ENCODE results near the gene IFT57.

Gene IFT57

DNA sequence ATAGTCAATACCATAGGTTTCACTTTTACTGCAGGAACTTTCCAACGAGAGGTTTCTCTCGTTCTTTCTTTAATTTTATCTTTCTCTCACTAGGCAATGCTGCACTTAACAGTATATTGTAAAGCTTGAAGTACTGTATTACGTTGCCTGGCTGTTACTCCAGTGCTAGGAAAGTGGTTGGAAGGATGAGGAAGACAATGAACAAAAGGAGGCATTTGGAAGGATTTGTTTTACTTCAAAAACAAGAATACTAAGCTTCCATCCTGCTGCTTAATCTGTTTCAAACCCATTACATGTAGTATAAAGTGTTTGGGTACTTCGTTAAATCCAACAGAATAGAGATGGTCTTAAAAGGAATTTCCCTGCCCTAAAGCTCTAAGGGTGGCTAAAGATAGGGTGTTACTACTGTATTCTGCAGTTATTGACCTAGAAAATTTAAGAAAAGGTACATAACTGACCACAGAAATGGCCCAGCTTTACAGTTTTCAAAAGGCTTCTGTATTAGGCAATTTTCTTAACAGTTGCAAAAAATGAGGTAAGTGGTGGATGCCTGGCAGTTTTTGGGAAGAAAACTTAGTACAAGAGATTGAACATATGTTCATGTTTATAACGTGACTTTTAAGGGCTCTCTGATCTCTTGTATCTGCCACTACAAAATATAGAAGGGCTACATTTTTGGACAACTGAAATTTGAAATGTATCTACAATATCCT, 785 bp upstream of the IFT57 start:
- Histone ChIP-seq H3K4me2 (ENCODE audit: low read depth, low read length, poor library complexity, severe bottlenecking) (peak overlapping the region; percentile 85), H4K20me1 (ENCODE audit: insufficient read depth, low read length, poor library complexity, severe bottlenecking) (no peaks in the 10 kb centered on the region), H3K9me3 (ENCODE audit: insufficient read depth, low read depth, low read length) (no peaks in the 10 kb centered on the region), H3F3A (ENCODE audit: low read depth) (no peaks in the 10 kb centered on the region), H3K4me1 (ENCODE audit: insufficient read depth, low read length, poor library complexity, severe bottlenecking) (peaks cover 29% of the 10 kb centered on the region), H2AFZ (ENCODE audit: low read length) (peak overlapping the region; percentile 76), H3K36me3 (ENCODE audit: insufficient read depth, low read length) (no peaks in the 10 kb centered on the region), H3K9me2 (replicated peaks; ENCODE audit: low read depth, low read length) (no peaks in the 10 kb centered on the region), H3K9ac (ENCODE audit: low read depth, low read length, poor library complexity, severe bottlenecking) (peak overlapping the region; percentile 74), H3K27me3 (ENCODE audit: insufficient read depth, low read length, poor library complexity, severe bottlenecking) (no peaks in the 10 kb centered on the region), H3K79me2 (ENCODE audit: insufficient read depth, low read length) (no peaks in the 10 kb centered on the region), H3K4me3 (ENCODE audit: low read length, poor library complexity, severe bottlenecking) (peak overlapping the region; percentile 80)
- TF ChIP-seq CTCF (conservative IDR thresholded peaks at IDR 0.05; ENCODE audit: low read length) (no peak), EZH2phosphoT487 (IDR thresholded peaks at IDR 0.05; ENCODE audit: borderline replicate concordance) (no peak)

GRCh38 chr3:108221393-108221792, 831 bp downstream of the IFT57 start:
- no peaks in the 10 kb centered on the region for H3K9me2 ChIP-seq (replicated peaks; ENCODE audit: low read depth, low read length)
- no peak for TF ChIP-seq EZH2phosphoT487 (IDR thresholded peaks at IDR 0.05; ENCODE audit: borderline replicate concordance)
- no peak for TF ChIP-seq CTCF (conservative IDR thresholded peaks at IDR 0.05; ENCODE audit: low read length)
- no peaks in the 10 kb centered on the region for H3K27me3 ChIP-seq (ENCODE audit: insufficient read depth, low read length, poor library complexity, severe bottlenecking)
- peak overlapping the region; percentile 83; the same call in 1 of the 2 replicates for H2AFZ ChIP-seq (ENCODE audit: low read length)
- H3K4me3 ChIP-seq (ENCODE audit: low read length, poor library complexity, severe bottlenecking): peak overlapping the region; percentile 80
- H3K9ac ChIP-seq (ENCODE audit: low read depth, low read length, poor library complexity, severe bottlenecking): peak overlapping the region; percentile 20
- H3K4me1 ChIP-seq (ENCODE audit: insufficient read depth, low read length, poor library complexity, severe bottlenecking): peaks cover 29% of the 10 kb centered on the region
- no peaks in the 10 kb centered on the region for H3K36me3 ChIP-seq (ENCODE audit: insufficient read depth, low read length)
- no peaks in the 10 kb centered on the region for H4K20me1 ChIP-seq (ENCODE audit: insufficient read depth, low read length, poor library complexity, severe bottlenecking)
- H3K4me2 ChIP-seq (ENCODE audit: low read depth, low read length, poor library complexity, severe bottlenecking): peak overlapping the region; percentile 85
- H3F3A ChIP-seq (ENCODE audit: low read depth): no peaks in the 10 kb centered on the region
- no peaks in the 10 kb centered on the region for H3K9me3 ChIP-seq (ENCODE audit: insufficient read depth, low read depth, low read length)
- no peaks in the 10 kb centered on the region for H3K79me2 ChIP-seq (ENCODE audit: insufficient read depth, low read length)

DNA sequence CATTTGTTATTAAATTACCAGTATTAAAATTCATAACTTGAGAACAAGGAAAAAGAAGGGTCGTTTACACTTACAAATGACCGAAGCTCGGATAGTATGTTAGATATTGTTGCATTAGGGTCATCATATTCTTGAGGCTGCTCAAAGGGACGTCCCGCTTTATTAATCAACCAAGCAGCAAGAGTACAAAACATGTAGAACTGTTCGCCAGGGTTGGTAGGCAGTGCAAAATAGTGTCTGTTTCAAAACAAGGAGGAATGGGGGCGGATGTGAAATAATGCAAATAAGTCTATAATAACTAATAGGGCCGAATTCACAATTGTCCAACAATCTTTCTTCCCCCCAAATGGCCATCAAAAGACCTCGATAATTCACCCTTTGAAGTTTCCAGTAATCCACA, 2.9 kb downstream of the IFT57 start:
- H3K27me3 ChIP-seq (ENCODE audit: insufficient read depth, low read length, poor library complexity, severe bottlenecking): no peaks in the 10 kb centered on the region
- TF ChIP-seq CTCF (conservative IDR thresholded peaks at IDR 0.05; ENCODE audit: low read length) (no peak), EZH2phosphoT487 (IDR thresholded peaks at IDR 0.05; ENCODE audit: borderline replicate concordance) (no peak)
- H3K4me3 ChIP-seq (ENCODE audit: low read length, poor library complexity, severe bottlenecking): no peak overlapping the region
- H3K9ac ChIP-seq (ENCODE audit: low read depth, low read length, poor library complexity, severe bottlenecking): no peak overlapping the region
- H3K4me1 ChIP-seq (ENCODE audit: insufficient read depth, low read length, poor library complexity, severe bottlenecking): peaks cover 24% of the 10 kb centered on the region
- H3K9me2 ChIP-seq (replicated peaks; ENCODE audit: low read depth, low read length): no peaks in the 10 kb centered on the region
- H3K36me3 ChIP-seq (ENCODE audit: insufficient read depth, low read length): no peaks in the 10 kb centered on the region
- no peaks in the 10 kb centered on the region for H4K20me1 ChIP-seq (ENCODE audit: insufficient read depth, low read length, poor library complexity, severe bottlenecking)
- no peaks in the 10 kb centered on the region for H3F3A ChIP-seq (ENCODE audit: low read depth)
- H3K79me2 ChIP-seq (ENCODE audit: insufficient read depth, low read length): no peaks in the 10 kb centered on the region
- no peaks in the 10 kb centered on the region for H3K9me3 ChIP-seq (ENCODE audit: insufficient read depth, low read depth, low read length)
- no peak overlapping the region for H2AFZ ChIP-seq (ENCODE audit: low read length)
- H3K4me2 ChIP-seq (ENCODE audit: low read depth, low read length, poor library complexity, severe bottlenecking): no peak overlapping the region
